OCI-LY1 (cell line): Measurements from ENCODE around the gene STK17A.

Experiments
- H2AFZ ChIP-seq: fragments of 200-600 bp; sonication (generic), shearing (Covaris generic); 2 replicates; pipeline ENCODE4 v1.6.0; 2014; ENCODE audit warnings: antibody characterized with exemption, mild to moderate bottlenecking, low read length
- H3F3A ChIP-seq: fragments of 200-600 bp; sonication (generic), shearing (Covaris generic); 2 replicates; pipeline ENCODE4 v1.6.0; 2014; ENCODE audit warnings: mild to moderate bottlenecking, antibody characterized with exemption, low read length, moderate library complexity; ENCODE audit not compliant: insufficient read depth
- H3K27ac ChIP-seq: fragments of 200-600 bp; sonication (generic); 2 replicates; pipeline ENCODE4 v1.5.1; 2014; ENCODE audit warnings: low read length, mixed run types, mild to moderate bottlenecking, low read depth; ENCODE audit not compliant: poor library complexity, severe bottlenecking
- H3K27me3 ChIP-seq: fragments of 200-600 bp; sonication (generic); 2 replicates; pipeline ENCODE4 v1.6.0; 2014; ENCODE audit warnings: antibody characterized with exemption, mild to moderate bottlenecking, low read length, moderate library complexity; ENCODE audit not compliant: insufficient read depth
- H3K36me3 ChIP-seq: fragments of 200-600 bp; sonication (generic); 2 replicates; pipeline ENCODE4 v1.6.1; 2014; ENCODE audit warnings: mild to moderate bottlenecking, antibody characterized with exemption, low read length, moderate library complexity, mixed read lengths; ENCODE audit not compliant: insufficient read depth
- H3K4me1 ChIP-seq: fragments of 200-600 bp; sonication (generic); 2 replicates; pipeline ENCODE4 v1.5.1; 2014; ENCODE audit warnings: mild to moderate bottlenecking, low read length, moderate library complexity; ENCODE audit not compliant: insufficient read depth, severe bottlenecking
- H3K4me2 ChIP-seq: fragments of 200-600 bp; sonication (generic), shearing (Covaris generic); 2 replicates; pipeline ENCODE4 v1.6.1; 2014; ENCODE audit warnings: low read length
- H3K4me3 ChIP-seq: fragments of 200-600 bp; sonication (generic); 2 replicates; pipeline ENCODE4 v1.5.1; 2014; ENCODE audit warnings: low read length, low read depth, mild to moderate bottlenecking, mixed read lengths; ENCODE audit not compliant: poor library complexity, severe bottlenecking
- H3K79me2 ChIP-seq: fragments of 200-600 bp; shearing (Covaris generic); 2 replicates; pipeline ENCODE4 v1.6.1; 2016; ENCODE audit warnings: mixed run types, low read length, mixed read lengths; ENCODE audit not compliant: insufficient read depth
- H3K9ac ChIP-seq: fragments of 200-600 bp; sonication (generic), shearing (Covaris generic); 2 replicates; pipeline ENCODE4 v1.6.1; 2014; ENCODE audit warnings: mild to moderate bottlenecking, low read length, mixed read lengths
- H3K9me2 ChIP-seq: fragments of 200-600 bp; sonication (generic), shearing (Covaris generic); 2 replicates; pipeline ENCODE4 v1.6.1; 2014; ENCODE audit warnings: low read depth, mild to moderate bottlenecking, low read length, mixed read lengths
- H3K9me3 ChIP-seq: fragments of 200-600 bp; shearing (Covaris generic); 2 replicates; pipeline ENCODE4 v1.6.1; 2014; ENCODE audit warnings: low read length, mixed read lengths
- H4K20me1 ChIP-seq: fragments of 200-600 bp; sonication (generic), shearing (Covaris generic); 2 replicates; pipeline ENCODE4 v1.6.0; 2016; ENCODE audit warnings: mild to moderate bottlenecking, low read length; ENCODE audit not compliant: insufficient read depth
- CTCF ChIP-seq: fragments of 200-600 bp; sonication (generic), shearing (Covaris generic); IDR thresholded peaks from 2 replicates; pipeline ENCODE4 v1.5.1; 2017; ENCODE audit warnings: mild to moderate bottlenecking, antibody characterized with exemption, low read length, moderate library complexity, mixed read lengths
- EZH2 ChIP-seq: fragments of 200-600 bp; sonication (generic), shearing (Covaris generic); IDR thresholded peaks from 2 replicates; pipeline ENCODE4 v1.8.0; 2017; ENCODE audit warnings: borderline replicate concordance, mixed run types, mild to moderate bottlenecking, antibody characterized with exemption, low read length, moderate library complexity, mixed read lengths

STK17A gene

GRCh38 chr7:43615558-43616145 lies 32.7 kb downstream of the STK17A start:
- Histone ChIP-seq H3K27me3 (no peaks in the 10 kb centered on the region), H3K9me2 (no peaks in the 10 kb centered on the region), H2AFZ (no peak overlapping the region), H4K20me1 (no peaks in the 10 kb centered on the region), H3K27ac (peak overlapping the region; percentile 19), H3K36me3 (peaks cover 95% of the 10 kb centered on the region), H3K79me2 (peaks cover 69% of the 10 kb centered on the region), H3K9ac (no peak overlapping the region), H3K4me2 (no peak overlapping the region), H3K4me1 (peaks cover 60% of the 10 kb centered on the region), H3F3A (no peaks in the 10 kb centered on the region), H3K4me3 (no peak overlapping the region), H3K9me3 (no peaks in the 10 kb centered on the region)
- TF ChIP-seq CTCF (no peak), EZH2 (no peak)

GRCh38 chr7:43616977-43617376 lies 34.1 kb downstream of the STK17A start:
- Histone ChIP-seq H3K27ac (no peak overlapping the region), H3K79me2 (peaks cover 59% of the 10 kb centered on the region)

GRCh38 chr7:43618073-43618472 lies 35.2 kb downstream of the STK17A start:
- Histone ChIP-seq H3K4me2 (no peak overlapping the region), H3K4me1 (peaks cover 70% of the 10 kb centered on the region), H3K9me3 (no peaks in the 10 kb centered on the region), H4K20me1 (no peaks in the 10 kb centered on the region), H3F3A (no peaks in the 10 kb centered on the region), H3K4me3 (no peak overlapping the region), H3K9me2 (no peaks in the 10 kb centered on the region), H3K27me3 (no peaks in the 10 kb centered on the region), H3K36me3 (peaks cover 95% of the 10 kb centered on the region), H3K79me2 (peaks cover 48% of the 10 kb centered on the region), H3K27ac (peak overlapping the region; percentile 37), H3K9ac (no peak overlapping the region), H2AFZ (no peak overlapping the region)
- TF ChIP-seq EZH2, result no peak
- TF ChIP-seq CTCF, result no peak

More at GRCh38 chr7:43616977-43617376, 34.1 kb downstream of the STK17A start:
- H3F3A ChIP-seq, result no peaks in the 10 kb centered on the region
- no peak overlapping the region for H3K4me3 ChIP-seq
- no peak overlapping the region for H2AFZ ChIP-seq
- peaks cover 70% of the 10 kb centered on the region for H3K4me1 ChIP-seq
- H3K9ac ChIP-seq, result no peak overlapping the region
- H3K4me2 ChIP-seq, result no peak overlapping the region
- no peaks in the 10 kb centered on the region for H3K9me2 ChIP-seq
- no peaks in the 10 kb centered on the region for H3K9me3 ChIP-seq
- H3K27me3 ChIP-seq, result no peaks in the 10 kb centered on the region
- TF ChIP-seq CTCF (no peak), EZH2 (no peak)
- H4K20me1 ChIP-seq, result no peaks in the 10 kb centered on the region
- H3K36me3 ChIP-seq, result peaks cover 95% of the 10 kb centered on the region
